Measurements from ENCODE around the gene ZNF133.
"Not testable (repeated sequence)": the region's sequence is repeated elsewhere in the genome, so short reads cannot be mapped to it uniquely, and the experiment has no call there.

The ZNF133 gene

GRCh38 chr20:18287915-18288748 is at the start of gene ZNF133:
Gene ZNF133 (plus strand): TSS chr20:18288527. CDS start chr20:18305687, 17,160 bp downstream.
- in situ Hi-C loops (cut with HindIII; ENCODE audit: low pct_ligation_motif_present, low pct_unique_long_range_greater_than_20kb, low sequenced_read_pairs) = no loop called here
- peak; percentile 89 for DNase-seq

- in situ Hi-C loops (cut with HindIII; ENCODE audit: low pct_ligation_motif_present, low pct_unique_long_range_greater_than_20kb, low sequenced_read_pairs) = no loop called here
- DNase-seq = no peak
Observed at GRCh38 chr20:18240997-18241396, 47.3 kb upstream of the ZNF133 start.

GRCh38 chr20:18243802-18244201 is 44.5 kb upstream of the ZNF133 start:
- in situ Hi-C loops (cut with HindIII; ENCODE audit: low pct_ligation_motif_present, low pct_unique_long_range_greater_than_20kb, low sequenced_read_pairs) = no loop called here
- no peak for DNase-seq

GRCh38 chr20:18248545-18248944 is 39.8 kb upstream of the ZNF133 start:
- in situ Hi-C loops (cut with HindIII; ENCODE audit: low pct_ligation_motif_present, low pct_unique_long_range_greater_than_20kb, low sequenced_read_pairs); DNase-seq: not testable (repeated sequence)

- DNase-seq = no peak
- in situ Hi-C loops (cut with HindIII; ENCODE audit: low pct_ligation_motif_present, low pct_unique_long_range_greater_than_20kb, low sequenced_read_pairs) = no loop called here
Observed at GRCh38 chr20:18250217-18250616, 38.1 kb upstream of the ZNF133 start.

GRCh38 chr20:18252597-18253451 is 35.5 kb upstream of the ZNF133 start:
- peak; percentile 84 for DNase-seq
- in situ Hi-C loops (cut with HindIII; ENCODE audit: low pct_ligation_motif_present, low pct_unique_long_range_greater_than_20kb, low sequenced_read_pairs) = no loop called here

- in situ Hi-C loops (cut with HindIII; ENCODE audit: low pct_ligation_motif_present, low pct_unique_long_range_greater_than_20kb, low sequenced_read_pairs) = no loop called here
- no peak for DNase-seq
Observed at GRCh38 chr20:18254615-18255014, 33.7 kb upstream of the ZNF133 start.

- in situ Hi-C loops (cut with HindIII; ENCODE audit: low pct_ligation_motif_present, low pct_unique_long_range_greater_than_20kb, low sequenced_read_pairs) = no loop called here
- DNase-seq = no peak
Observed at GRCh38 chr20:18255526-18255925, 32.8 kb upstream of the ZNF133 start.

- in situ Hi-C loops (cut with HindIII; ENCODE audit: low pct_ligation_motif_present, low pct_unique_long_range_greater_than_20kb, low sequenced_read_pairs) = no loop called here
- DNase-seq = no peak
Observed at GRCh38 chr20:18256440-18257090, 31.8 kb upstream of the ZNF133 start.

- in situ Hi-C loops (cut with HindIII; ENCODE audit: low pct_ligation_motif_present, low pct_unique_long_range_greater_than_20kb, low sequenced_read_pairs) = no loop called here
- no peak for DNase-seq
Observed at GRCh38 chr20:18258126-18258860, 30.0 kb upstream of the ZNF133 start.

GRCh38 chr20:18259730-18260129 is 28.6 kb upstream of the ZNF133 start:
- no peak for DNase-seq
- in situ Hi-C loops (cut with HindIII; ENCODE audit: low pct_ligation_motif_present, low pct_unique_long_range_greater_than_20kb, low sequenced_read_pairs) = no loop called here

- in situ Hi-C loops (cut with HindIII; ENCODE audit: low pct_ligation_motif_present, low pct_unique_long_range_greater_than_20kb, low sequenced_read_pairs) = no loop called here
- peak; percentile 7 for DNase-seq
Observed at GRCh38 chr20:18263723-18264122, 24.6 kb upstream of the ZNF133 start.

- in situ Hi-C loops (cut with HindIII; ENCODE audit: low pct_ligation_motif_present, low pct_unique_long_range_greater_than_20kb, low sequenced_read_pairs) = no loop called here
- no peak for DNase-seq
Observed at GRCh38 chr20:18265441-18265840, 22.9 kb upstream of the ZNF133 start.

GRCh38 chr20:18266282-18266681 is 22.0 kb upstream of the ZNF133 start:
- no peak for DNase-seq
- in situ Hi-C loops (cut with HindIII; ENCODE audit: low pct_ligation_motif_present, low pct_unique_long_range_greater_than_20kb, low sequenced_read_pairs) = no loop called here

- DNase-seq = no peak
- in situ Hi-C loops (cut with HindIII; ENCODE audit: low pct_ligation_motif_present, low pct_unique_long_range_greater_than_20kb, low sequenced_read_pairs) = no loop called here
Observed at GRCh38 chr20:18267815-18268214, 20.5 kb upstream of the ZNF133 start.

- no peak for DNase-seq
- in situ Hi-C loops (cut with HindIII; ENCODE audit: low pct_ligation_motif_present, low pct_unique_long_range_greater_than_20kb, low sequenced_read_pairs) = no loop called here
Observed at GRCh38 chr20:18271160-18271559, 17.2 kb upstream of the ZNF133 start.

GRCh38 chr20:18272451-18272850 is 15.9 kb upstream of the ZNF133 start:
- in situ Hi-C loops (cut with HindIII; ENCODE audit: low pct_ligation_motif_present, low pct_unique_long_range_greater_than_20kb, low sequenced_read_pairs) = no loop called here
- no peak for DNase-seq

- no peak for DNase-seq
- in situ Hi-C loops (cut with HindIII; ENCODE audit: low pct_ligation_motif_present, low pct_unique_long_range_greater_than_20kb, low sequenced_read_pairs) = no loop called here
Observed at GRCh38 chr20:18273738-18274137, 14.6 kb upstream of the ZNF133 start.
